Embryonic facial prominence (tissue), 1 donor: ENCODE results near the gene PIGL.
"Not testable (repeated sequence)": the region's sequence is repeated elsewhere in the genome, so short reads cannot be mapped to it uniquely, and the experiment has no call there.

ENCODE experiments used
- DNase-seq: peaks from one replicate; pipeline ENCODE4 v3.0.0-alpha.2; 2016; ENCODE audit errors: extremely low spot score

The PIGL gene

GRCh38 chr17:16306211-16306610 is 89.2 kb downstream of the PIGL start:
- no peak for DNase-seq

GRCh38 chr17:16312061-16312460 is 95.1 kb downstream of the PIGL start:
- not testable (repeated sequence) for DNase-seq

- no peak for DNase-seq
These were observed 96.4 kb downstream of the PIGL start for GRCh38 chr17:16313139-16314090.

GRCh38 chr17:16314189-16314588 is 97.2 kb downstream of the PIGL start:
- no peak for DNase-seq

DNA sequence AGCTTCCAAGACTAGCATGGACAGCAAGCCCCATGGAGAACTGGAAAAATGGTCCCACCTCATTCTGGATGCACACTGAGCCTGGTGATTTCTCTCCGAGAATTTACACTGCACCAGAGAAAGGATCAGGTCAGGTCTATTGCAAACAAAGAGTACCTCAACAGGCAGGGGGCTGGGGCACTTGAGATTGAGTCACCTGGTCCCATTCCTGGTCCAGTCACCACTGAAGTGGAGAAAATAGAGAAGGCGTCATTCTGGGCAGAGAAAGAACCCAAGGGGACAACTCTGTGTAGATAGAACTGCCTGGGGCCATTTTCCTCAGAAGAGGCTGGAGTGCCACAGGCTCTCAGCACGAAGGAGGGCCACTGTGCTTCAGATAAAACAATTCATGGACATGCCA is 97.8 kb downstream of the PIGL start:
- DNase-seq: no peak

GRCh38 chr17:16319969-16320368 is 103.0 kb downstream of the PIGL start:
- DNase-seq: no peak

- no peak for DNase-seq
These were observed 105.6 kb downstream of the PIGL start for GRCh38 chr17:16322636-16323035.

GRCh38 chr17:16325964-16326363 is 109.0 kb downstream of the PIGL start:
- no peak for DNase-seq

GRCh38 chr17:16327018-16327417 is 110.0 kb downstream of the PIGL start:
- DNase-seq: no peak

DNA sequence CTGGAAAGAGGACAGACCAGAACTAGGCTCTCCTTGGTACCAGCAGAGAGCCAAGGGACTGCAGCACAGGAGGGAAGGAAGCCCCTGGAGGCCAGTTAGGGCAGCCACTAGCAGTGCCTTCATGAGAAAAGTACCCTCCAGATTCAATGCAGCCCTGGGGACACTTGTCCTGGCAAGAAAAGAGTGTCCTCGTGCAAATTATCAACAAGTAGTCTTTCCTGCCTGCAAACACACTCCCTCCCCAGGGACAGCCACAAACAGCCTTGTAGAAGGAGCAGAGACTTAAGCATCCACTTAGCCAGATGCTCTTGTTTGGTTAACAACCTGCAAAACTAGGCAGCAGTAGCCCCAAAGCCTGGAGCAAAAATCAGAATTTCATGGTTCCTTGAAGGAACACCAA is 112.0 kb downstream of the PIGL start:
- DNase-seq: no peak

GRCh38 chr17:16329519-16330271 is 112.7 kb downstream of the PIGL start:
- no peak for DNase-seq

DNA sequence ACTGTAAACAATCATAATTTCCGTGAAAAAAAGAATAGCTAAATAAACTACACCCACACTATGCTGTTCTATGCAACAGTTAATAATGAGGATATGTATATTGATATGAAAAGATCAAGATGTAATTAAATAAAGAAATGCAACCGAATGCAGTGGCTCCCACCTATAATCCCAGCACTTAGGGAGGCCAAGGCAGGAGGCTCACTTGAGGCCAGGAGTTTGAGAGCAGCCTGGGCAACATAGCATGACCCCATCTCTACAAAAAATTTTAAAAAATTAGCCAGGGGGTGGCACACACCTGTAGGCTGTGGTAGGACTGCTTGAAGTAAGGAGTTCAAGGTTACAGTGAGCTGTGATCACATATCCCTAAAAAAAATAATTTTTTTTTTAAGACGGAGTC is 121.4 kb downstream of the PIGL start:
- DNase-seq: no peak

DNA sequence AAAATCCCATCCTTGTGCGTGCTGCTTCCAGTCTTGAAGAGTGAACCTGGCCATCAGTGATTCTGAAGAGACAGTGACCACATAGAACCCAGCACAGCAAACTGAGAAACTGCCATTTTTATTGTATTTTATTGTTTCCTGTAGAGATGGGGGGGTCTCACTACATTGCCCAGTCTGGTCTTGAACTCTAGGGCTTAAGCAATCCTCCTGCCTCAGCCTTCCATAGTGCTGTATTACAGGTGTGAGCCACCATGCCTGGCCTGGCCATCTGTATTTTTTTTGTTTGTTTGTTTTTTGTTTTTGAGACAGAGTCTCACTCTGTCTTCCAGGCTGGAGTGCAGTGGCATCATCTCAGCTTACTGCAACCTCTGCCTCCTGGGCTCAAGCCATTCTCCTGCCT is 122.4 kb downstream of the PIGL start:
- no peak for DNase-seq

DNA sequence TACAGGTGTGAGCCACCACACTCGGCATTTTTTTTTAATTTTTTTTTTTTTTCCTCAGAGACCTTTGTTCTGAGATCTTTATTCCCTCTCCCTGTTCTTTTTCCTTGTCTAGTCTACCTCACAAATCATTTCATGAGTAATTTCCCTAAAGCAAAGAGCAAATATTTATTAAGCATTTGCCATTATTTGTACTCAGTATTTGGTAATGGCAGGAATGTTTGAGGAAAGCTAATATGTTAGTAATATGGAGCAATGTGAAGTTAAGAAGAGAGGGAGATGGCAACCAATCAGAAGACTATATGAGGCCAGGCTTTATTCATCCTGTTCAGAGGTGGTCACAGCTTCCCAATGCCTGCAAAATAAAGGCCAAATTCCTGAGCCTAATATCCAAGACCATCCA is 122.9 kb downstream of the PIGL start:
- no peak for DNase-seq

- DNase-seq: no peak
These were observed 126.0 kb downstream of the PIGL start for GRCh38 chr17:16342979-16343378.

DNA sequence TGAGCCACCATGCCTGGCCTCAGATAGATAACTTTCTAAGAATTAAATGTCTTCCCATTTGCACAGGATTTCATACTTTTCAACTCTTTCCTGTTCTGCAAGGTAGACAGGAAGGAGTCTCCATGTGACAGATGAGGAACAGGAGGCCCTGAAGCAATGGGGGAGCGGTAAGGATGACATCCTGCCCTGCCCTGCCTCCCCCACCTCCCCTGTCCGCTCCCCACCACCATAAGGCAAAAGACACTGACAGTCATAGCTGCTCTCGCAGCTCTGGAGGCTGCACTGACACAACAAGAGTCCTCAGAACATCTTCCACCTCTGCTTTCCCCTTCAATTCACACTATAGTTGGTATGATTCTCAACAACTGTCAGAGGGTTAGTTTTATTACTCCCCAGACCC is 126.6 kb downstream of the PIGL start:
- no peak for DNase-seq

DNA sequence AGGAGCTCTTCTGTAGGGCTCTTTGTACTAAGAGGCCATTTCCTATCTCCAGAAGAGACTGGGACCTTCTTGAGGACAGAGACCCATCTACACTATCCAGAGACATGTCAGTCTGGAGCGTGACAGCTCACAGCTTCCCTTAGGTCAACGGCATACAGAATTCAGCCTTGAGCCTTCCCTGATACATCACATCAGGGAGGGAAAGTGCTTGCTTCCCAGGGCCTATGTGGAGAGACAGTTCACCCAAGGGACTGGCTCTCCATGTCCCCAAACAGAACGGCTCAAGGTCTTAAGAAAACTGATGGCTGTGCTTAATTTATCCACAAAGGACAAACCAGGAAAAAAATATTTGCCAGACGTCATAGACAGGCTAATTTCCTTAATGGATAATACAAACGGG is 128.6 kb downstream of the PIGL start:
- DNase-seq: no peak

DNA sequence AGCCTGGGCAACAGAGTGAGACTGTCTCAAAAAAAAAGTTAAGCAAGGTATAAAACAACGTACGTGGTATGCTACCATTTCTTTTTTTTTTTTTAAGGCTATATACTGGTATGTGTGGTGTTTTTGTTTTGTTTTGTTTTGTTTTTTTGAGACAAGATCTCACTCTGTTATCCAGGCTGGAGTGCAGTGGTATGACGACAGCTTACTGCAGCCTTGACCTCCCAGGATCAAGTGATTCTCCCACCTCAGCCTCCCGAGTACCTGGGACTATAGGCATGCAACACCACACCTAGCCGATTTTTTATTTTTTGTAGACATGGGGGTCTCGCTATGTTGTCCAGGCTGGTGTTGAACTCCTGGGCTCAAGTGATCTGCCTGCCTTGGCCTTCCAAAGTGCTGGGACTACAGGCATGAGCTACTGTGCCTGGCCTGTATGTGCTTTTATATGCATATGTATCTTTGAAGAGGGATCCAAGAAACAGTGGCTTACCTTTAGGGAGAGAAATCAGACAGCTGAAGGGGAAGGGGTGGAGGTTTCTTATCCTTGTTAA is 129.8 kb downstream of the PIGL start:
- no peak for DNase-seq

GRCh38 chr17:16348586-16348985 is 131.6 kb downstream of the PIGL start:
- no peak for DNase-seq

DNA sequence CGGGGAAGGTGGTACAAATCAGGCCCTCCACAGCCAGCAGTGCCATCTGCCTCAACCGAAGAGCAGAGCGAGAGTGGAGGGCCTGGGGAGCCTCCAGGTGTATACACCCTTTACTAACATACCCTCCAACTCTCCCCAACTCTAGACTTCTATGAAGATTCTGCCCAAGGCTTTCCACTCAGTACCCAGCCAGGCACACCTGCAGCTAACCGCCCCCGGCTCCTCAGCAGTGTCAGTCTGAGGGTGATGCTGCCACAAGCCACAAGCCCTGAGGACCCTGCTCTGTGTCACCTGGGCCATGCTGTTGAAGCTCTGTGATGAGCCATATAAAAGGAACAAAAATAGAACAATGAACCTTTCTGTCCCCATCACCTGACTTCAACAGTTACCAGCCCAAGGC is 132.4 kb downstream of the PIGL start:
- no peak for DNase-seq

- DNase-seq: no peak
These were observed 134.8 kb downstream of the PIGL start for GRCh38 chr17:16351831-16352230.

- DNase-seq: peak; percentile 20
These were observed 135.3 kb downstream of the PIGL start for GRCh38 chr17:16352303-16352666.
